ENCODE data around the gene KCTD20.

DNA sequence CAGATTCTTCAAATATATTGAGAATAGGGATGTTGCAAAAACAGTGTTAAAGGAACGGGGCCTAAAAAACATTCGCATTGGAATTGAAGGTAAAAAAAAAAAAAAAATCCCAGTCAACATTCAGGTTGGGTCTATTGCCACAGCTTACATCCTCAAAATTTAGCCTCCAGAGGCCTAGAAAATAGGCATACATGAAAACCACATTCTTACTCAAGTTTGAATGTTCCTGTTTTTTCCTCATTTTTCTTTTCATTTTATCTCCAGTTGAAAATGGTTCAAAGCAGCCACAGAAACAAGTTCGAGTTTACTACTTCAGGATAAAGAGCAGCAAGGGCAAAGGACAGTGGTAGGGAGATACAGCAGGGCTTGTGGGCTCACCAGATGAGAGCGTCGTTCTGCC, 41.9 kb downstream of the KCTD20 start:
- TF ChIP-seq, protein P1, sequence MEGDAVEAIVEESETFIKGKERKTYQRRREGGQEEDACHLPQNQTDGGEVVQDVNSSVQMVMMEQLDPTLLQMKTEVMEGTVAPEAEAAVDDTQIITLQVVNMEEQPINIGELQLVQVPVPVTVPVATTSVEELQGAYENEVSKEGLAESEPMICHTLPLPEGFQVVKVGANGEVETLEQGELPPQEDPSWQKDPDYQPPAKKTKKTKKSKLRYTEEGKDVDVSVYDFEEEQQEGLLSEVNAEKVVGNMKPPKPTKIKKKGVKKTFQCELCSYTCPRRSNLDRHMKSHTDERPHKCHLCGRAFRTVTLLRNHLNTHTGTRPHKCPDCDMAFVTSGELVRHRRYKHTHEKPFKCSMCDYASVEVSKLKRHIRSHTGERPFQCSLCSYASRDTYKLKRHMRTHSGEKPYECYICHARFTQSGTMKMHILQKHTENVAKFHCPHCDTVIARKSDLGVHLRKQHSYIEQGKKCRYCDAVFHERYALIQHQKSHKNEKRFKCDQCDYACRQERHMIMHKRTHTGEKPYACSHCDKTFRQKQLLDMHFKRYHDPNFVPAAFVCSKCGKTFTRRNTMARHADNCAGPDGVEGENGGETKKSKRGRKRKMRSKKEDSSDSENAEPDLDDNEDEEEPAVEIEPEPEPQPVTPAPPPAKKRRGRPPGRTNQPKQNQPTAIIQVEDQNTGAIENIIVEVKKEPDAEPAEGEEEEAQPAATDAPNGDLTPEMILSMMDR (IDR thresholded peaks at IDR 0.05): no peak
- TF ChIP-seq EZH2 (IDR thresholded peaks at IDR 0.05): no peak

Data from neural progenitor cell (in vitro differentiated cells).